ENCODE results near the gene NPAS2. TPM values are rescaled to one million over a fixed set of nuclear protein-coding genes. Genes with fewer than 3 reads are reported as not detected.

NPAS2 gene
- total and polyA plus RNA-seq, 2 of the 8 experiments (the other 6 are each of a cell fraction or from before 2014, with no cell fraction given): 1.8 to 1.9 TPM

DNA sequence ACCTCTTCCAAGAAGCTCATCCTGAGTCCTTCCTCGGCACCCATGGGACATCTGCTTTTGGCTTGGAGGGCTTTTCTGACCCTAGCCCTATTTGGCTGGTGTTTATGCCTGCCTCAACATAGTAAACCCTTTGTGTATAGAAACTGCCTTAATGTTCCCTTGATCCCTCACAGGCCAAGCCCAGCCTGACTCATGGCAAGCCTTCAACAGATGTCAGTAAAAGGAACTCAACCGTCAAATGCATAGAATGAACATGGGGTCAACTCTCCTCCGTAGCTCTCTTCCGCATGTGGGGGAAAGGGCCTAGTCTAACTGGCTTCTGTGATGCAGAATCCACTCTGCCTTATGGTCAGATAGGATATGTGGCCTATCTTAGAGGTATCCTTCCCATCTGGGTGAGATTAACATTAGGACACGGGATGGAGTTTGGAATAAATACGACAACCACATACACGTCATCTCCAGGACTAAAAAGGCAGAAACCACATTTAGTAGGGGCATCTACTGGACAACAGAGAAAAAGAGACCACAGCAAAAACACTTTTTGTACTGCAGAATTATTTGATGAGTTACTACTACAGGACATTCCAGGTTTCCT, 2.5 kb upstream of the NPAS2 start (continued):
- TF ChIP-seq, protein P1, sequence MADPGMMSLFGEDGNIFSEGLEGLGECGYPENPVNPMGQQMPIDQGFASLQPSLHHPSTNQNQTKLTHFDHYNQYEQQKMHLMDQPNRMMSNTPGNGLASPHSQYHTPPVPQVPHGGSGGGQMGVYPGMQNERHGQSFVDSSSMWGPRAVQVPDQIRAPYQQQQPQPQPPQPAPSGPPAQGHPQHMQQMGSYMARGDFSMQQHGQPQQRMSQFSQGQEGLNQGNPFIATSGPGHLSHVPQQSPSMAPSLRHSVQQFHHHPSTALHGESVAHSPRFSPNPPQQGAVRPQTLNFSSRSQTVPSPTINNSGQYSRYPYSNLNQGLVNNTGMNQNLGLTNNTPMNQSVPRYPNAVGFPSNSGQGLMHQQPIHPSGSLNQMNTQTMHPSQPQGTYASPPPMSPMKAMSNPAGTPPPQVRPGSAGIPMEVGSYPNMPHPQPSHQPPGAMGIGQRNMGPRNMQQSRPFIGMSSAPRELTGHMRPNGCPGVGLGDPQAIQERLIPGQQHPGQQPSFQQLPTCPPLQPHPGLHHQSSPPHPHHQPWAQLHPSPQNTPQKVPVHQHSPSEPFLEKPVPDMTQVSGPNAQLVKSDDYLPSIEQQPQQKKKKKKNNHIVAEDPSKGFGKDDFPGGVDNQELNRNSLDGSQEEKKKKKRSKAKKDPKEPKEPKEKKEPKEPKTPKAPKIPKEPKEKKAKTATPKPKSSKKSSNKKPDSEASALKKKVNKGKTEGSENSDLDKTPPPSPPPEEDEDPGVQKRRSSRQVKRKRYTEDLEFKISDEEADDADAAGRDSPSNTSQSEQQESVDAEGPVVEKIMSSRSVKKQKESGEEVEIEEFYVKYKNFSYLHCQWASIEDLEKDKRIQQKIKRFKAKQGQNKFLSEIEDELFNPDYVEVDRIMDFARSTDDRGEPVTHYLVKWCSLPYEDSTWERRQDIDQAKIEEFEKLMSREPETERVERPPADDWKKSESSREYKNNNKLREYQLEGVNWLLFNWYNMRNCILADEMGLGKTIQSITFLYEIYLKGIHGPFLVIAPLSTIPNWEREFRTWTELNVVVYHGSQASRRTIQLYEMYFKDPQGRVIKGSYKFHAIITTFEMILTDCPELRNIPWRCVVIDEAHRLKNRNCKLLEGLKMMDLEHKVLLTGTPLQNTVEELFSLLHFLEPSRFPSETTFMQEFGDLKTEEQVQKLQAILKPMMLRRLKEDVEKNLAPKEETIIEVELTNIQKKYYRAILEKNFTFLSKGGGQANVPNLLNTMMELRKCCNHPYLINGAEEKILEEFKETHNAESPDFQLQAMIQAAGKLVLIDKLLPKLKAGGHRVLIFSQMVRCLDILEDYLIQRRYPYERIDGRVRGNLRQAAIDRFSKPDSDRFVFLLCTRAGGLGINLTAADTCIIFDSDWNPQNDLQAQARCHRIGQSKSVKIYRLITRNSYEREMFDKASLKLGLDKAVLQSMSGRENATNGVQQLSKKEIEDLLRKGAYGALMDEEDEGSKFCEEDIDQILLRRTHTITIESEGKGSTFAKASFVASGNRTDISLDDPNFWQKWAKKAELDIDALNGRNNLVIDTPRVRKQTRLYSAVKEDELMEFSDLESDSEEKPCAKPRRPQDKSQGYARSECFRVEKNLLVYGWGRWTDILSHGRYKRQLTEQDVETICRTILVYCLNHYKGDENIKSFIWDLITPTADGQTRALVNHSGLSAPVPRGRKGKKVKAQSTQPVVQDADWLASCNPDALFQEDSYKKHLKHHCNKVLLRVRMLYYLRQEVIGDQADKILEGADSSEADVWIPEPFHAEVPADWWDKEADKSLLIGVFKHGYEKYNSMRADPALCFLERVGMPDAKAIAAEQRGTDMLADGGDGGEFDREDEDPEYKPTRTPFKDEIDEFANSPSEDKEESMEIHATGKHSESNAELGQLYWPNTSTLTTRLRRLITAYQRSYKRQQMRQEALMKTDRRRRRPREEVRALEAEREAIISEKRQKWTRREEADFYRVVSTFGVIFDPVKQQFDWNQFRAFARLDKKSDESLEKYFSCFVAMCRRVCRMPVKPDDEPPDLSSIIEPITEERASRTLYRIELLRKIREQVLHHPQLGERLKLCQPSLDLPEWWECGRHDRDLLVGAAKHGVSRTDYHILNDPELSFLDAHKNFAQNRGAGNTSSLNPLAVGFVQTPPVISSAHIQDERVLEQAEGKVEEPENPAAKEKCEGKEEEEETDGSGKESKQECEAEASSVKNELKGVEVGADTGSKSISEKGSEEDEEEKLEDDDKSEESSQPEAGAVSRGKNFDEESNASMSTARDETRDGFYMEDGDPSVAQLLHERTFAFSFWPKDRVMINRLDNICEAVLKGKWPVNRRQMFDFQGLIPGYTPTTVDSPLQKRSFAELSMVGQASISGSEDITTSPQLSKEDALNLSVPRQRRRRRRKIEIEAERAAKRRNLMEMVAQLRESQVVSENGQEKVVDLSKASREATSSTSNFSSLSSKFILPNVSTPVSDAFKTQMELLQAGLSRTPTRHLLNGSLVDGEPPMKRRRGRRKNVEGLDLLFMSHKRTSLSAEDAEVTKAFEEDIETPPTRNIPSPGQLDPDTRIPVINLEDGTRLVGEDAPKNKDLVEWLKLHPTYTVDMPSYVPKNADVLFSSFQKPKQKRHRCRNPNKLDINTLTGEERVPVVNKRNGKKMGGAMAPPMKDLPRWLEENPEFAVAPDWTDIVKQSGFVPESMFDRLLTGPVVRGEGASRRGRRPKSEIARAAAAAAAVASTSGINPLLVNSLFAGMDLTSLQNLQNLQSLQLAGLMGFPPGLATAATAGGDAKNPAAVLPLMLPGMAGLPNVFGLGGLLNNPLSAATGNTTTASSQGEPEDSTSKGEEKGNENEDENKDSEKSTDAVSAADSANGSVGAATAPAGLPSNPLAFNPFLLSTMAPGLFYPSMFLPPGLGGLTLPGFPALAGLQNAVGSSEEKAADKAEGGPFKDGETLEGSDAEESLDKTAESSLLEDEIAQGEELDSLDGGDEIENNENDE (IDR thresholded peaks at IDR 0.05; ENCODE audit: insufficient replicate concordance, low read length): no peak
- TF ChIP-seq ZNF274 (IDR thresholded peaks at IDR 0.05; ENCODE audit: borderline replicate concordance, extremely low read depth, low read length) (no peak), BACH1 (IDR thresholded peaks at IDR 0.05; ENCODE audit: low read length) (no peak)

Measured in H1 (cell line).